ACHN (cell line): Measurements from ENCODE around the gene SCAP.
"Not testable (repeated sequence)": the region's sequence is repeated elsewhere in the genome, so short reads cannot be mapped to it uniquely, and the experiment has no call there.

ENCODE experiments used
- DNase-seq: peaks from one replicate; pipeline ENCODE4 v3.0.0-alpha.2; 2015
- in situ Hi-C: cut with HindIII; loops from 2 replicates; pipeline ENCODE4 v1.10.0; 2017; ENCODE audit warnings: low sequenced_read_pairs, low pct_ligation_motif_present, low pct_unique_long_range_greater_than_20kb

Gene SCAP

DNA sequence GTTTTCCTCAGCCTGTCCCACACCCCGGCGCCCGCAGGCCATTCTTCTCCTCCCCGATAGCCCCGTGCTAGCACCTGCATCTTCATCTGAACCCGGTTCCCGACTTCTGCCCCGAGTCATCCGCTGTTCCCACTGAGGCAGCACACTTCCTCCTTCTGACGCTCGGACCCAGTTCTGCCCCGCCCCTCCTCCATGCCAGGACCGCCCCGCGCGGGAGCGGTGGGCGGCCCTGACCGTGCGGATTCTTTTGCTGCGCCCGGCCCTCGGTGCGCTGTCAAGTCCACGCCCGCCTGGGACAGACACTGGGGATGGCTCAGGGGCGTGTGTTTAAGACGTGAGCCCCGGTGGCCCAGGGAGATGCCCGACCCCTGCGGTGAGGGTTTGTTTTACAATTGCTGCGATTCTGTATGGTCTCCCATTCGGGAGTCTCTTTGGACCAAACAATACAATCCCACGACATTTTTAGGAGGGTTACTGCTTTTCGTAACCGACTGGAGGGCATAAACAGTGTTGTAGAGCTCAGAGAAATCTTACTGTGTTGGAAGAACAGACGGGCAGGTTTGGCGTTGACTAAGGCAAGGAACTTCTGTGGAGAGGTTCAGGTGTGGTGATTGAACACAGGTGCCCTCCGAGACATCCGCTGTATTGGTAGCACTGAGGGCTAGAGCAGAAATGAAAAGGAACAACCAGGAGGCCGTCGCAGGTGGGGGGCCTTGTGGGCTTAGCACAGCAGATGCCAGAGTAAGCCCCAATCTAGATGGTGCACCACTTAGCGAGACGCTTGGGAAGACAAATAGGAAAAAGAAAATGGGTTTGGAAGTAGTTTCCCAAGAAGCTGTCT, 94.2 kb downstream of the SCAP start:
- peak; percentile 88 for DNase-seq
- in situ Hi-C loops = no loop called here

DNA sequence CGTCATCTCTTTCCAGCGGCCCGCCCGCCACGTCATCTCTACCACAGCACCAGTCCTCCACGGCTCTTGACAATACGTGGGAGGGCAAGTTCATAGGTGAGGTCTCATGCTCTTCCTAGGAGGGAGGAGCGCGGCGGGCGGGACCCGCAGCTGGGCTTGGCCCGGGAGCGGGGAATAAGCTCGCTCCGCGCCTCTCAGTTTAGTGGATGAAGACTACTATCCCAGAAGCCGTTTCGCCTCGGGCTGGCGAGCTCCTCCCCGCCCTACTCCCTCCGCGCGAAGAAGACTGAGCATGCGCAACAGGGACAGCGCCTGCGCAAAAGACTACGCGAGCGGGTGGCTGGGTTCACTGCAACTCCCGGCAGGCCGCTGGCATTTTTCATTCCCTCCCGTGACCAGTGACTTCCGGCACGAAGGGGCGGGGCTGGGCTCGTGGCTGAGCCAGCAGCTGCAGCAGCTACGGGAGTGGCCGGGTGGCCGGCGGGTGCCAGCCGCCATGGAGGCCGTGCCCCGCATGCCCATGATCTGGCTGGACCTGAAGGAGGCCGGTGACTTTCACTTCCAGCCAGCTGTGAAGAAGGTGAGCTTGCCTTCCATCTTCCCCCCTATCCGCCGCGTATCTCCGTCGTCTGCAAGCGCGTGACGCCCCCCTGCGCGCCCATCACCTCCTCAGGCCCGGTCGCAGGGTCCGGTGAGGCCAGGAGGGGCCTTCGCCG, 95.0 kb downstream of the SCAP start, which contains the start of gene PTPN23:
PTPN23 (plus strand) TSS at position 421 of the 716 bp plus-strand sequence; CDS start at position 497, 76 bp downstream.
- DNase-seq = peak; percentile 97
- in situ Hi-C loops = no loop called here

DNA sequence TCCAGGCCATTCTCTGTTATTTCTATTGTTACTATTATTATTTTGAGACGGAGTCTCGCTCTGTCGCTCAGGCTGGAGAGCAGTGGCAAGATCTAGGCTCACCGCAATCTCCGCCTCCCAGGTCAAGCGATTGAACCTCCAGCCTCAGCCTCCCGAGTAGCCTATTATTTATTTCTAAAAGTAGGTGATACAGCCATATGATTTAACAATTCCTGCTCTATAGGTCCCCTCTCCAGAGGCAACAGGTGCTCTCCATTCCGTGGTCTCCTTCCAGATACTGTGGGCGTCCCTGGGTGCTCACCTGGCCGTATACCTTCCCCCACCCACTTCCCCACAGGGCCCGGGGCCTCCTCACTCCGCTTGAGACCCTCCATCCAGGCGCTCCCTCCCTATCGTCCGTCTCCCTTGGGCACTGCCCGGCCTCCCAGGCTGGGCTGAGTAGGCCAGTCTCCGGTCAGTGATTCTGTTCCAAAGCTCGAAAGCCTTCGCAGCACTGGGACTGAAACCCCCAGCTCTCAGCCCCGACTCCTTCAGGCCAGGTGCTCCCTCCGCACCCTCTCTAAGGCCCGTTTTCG, 95.6 kb downstream of the SCAP start:
- peak; percentile 20 for DNase-seq
- in situ Hi-C loops = no loop called here

DNA sequence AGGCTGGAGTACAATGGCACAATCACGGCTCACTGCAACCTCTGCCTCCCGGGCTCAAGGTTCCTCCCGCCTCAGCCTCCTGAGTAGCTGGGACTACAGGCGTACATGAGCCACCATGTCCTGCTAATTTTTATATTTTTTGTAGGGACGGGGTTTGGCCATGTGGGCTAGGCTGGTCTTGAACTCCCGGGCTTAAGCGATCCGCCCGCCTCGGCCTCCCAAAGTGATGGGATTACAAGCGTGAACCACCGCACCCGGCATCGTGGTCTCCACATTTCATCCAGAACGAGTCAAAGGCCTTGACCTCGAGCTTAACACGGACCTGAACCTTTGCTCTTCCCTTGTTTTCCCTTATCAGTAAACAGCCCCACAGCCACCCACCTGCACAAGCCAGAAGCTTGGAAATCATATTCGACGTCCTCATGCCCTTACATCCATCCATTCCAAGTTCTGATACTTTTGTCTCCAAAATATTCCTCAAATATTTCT, 96.3 kb downstream of the SCAP start:
- no peak for DNase-seq
- in situ Hi-C loops = no loop called here

DNA sequence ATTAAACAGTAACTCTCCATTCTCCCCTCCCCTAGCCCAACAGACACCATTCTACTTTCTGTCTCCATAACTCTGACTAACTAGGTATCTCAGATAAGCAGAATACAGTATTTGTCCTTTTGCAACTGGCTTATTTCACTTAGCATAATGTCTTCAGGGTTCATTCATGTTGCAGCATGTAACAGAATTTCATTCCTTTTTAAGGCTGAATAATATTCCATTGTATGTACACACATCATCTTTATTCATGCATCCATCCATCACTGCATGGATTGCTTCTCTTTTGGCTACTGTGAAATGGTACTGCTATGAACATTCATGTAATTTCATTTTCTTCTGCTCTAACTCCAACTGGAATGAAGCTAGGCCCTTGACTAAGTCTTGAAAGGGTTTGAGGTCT, 96.9 kb downstream of the SCAP start:
- DNase-seq = no peak
- in situ Hi-C loops = no loop called here

DNA sequence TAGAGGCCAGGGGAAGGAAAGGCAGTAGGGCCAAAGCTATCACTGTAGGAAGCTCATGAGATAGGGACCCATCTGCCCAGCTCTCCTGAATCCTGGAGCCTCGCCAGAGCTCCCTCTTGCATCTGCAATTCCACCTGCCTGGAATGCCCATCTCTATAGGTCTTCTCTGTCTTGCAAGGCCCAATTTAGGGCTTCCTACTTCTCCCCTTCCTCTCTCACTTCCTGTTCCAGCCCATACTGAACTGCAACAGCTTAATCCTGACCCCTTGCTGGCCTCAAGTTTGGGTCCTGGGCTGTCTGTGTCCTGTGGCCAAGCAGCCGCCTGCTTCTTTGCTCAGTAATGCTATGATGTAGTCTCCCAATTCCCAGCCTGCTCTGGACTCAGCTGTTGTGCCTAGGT, 98.6 kb downstream of the SCAP start:
- DNase-seq = no peak
- in situ Hi-C loops = no loop called here

DNA sequence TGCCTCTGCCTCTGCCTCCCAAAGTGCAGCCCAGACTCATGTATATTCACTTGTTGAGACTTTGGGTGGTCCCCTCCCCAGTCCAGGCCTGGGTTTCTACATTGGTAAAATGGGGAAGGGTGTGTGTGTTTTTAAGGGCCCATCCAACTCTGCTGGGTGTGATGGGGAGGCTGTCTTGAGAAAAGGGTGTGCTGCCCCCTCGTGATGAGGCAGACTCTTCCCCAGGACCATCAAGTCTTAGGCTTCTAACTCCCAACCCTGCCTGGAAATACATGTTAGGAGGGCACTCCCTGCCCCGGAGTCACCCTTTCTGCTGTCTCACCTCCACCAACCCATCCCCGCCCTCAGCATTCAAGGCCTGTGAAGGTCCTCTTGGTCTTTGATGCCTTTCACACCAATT, 99.3 kb downstream of the SCAP start:
- in situ Hi-C loops = no loop called here
- no peak for DNase-seq

DNA sequence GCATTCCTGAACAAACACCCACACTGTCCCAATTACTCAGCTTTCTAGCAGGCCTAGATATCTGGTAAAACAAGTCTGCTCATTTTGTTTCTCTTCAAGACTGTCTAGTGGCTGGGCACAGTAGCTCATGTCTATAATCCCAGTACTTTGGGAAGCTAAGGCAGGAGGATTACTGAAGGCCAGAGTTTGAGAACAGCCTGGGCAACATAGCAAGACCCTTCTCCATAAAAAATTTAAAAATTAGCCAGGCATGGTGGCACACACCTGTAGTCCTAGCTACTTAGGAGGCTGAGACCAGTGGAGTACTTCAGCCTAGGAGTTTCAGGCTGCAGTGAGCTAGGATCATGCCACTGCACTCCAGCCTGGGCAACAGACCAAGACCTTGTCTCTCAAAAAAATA, 101.2 kb downstream of the SCAP start:
- in situ Hi-C loops = no loop called here

DNA sequence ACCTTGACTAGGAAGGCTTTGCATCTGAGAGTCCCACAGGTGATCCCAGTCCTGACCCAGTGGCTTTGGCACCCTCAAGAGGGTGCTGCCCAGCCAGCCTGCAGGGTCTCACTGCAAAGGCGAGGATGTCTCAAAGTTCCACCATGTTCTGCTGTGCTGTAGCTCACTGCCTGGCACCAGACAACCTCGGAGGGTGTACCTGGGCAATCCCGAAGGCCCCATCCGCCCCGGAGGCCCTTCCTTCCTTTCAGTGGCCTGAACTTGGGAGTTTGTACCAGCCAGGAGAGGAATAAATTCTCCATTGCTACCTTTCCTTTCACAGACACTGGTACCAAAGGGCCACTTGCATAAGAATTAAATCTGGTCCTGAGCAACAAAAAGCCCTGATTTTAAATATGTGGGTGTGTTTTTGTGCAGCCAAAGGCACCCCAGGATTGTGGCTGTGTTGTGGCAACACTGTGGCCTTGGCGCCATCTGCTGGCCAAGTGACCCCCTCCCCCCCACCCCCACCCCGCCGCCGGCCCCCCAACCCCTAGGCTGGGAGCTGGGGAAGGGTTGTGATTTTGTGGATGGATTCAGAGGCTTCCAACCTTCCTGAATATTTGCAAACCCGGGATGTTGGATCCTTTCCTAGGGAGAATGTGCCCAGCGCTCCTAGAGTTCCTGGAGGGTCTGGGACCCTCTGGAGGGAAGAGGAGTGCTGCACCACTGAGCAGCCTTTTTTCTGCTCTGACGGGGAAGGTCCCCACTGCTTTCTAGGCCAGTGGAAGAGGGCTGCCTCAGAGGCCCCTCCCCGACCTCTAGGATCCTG, 104.6 kb downstream of the SCAP start:
- in situ Hi-C loops = no loop called here
- DNase-seq = peak; percentile 11

More for the DNA sequence above, 101.2 kb downstream of the SCAP start:
- no peak for DNase-seq

DNA sequence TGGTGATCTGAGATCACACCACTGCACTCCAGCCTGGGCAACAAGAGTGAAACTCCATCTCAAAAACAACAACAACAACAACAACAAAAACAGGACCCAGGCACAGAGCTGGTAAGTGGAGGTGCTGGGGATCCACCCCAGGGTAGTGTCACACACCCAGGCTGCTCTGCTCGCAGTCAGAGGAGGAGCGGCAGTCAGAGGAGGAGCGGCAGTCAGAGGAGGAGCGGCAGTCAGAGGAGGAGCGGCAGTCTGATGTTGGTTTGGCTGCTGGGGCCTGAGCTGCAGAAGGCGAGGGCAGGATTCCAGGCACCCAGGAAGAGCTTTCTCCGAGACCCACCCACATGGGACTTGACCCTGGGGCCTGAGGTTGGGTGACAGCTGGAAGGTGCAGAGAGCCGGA, 105.7 kb downstream of the SCAP start:
- DNase-seq = not testable (repeated sequence)

DNA sequence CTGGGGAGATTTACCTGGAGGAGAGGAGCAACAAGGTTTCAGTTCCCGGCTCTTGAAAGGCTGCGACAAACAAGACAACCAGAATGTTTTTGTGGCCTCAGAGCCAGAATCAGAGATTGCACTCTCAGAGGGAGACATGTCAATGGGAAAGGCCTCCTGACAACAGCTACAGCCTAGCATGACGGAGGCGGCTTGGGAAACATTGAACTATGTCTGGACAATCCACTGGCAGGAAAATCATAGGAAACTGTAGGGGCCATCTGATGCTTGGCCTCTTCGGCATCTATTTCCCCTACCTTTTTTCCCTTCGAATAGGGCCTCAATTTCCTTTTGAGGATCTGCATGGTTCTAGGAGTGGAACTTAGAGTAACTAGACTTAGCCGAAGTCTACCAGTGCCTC, 108.1 kb downstream of the SCAP start:
- no peak for DNase-seq
- in situ Hi-C loops = no loop called here

More for the DNA sequence above, 105.7 kb downstream of the SCAP start:
- in situ Hi-C loops = not testable (repeated sequence)

DNA sequence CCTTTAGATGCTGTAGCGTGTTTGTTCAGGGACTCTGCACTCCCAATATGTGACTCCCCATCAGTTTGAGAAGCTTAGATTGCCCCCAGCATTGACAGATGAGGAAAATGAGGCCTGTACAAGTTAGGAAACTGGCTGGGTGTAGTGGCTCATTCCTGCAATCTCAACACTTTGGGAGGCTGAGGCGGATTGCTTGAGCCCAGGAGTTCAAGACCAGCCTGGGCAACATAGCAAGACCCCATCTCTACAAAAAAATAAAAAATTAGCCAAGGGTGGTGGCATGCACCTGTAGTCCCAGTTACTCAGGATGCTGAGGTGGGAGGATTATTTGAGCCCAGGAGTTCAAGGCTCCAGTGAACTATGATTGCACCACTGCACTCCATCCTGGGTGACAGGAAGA, 108.9 kb downstream of the SCAP start:
- no peak for DNase-seq
- in situ Hi-C loops = no loop called here

DNA sequence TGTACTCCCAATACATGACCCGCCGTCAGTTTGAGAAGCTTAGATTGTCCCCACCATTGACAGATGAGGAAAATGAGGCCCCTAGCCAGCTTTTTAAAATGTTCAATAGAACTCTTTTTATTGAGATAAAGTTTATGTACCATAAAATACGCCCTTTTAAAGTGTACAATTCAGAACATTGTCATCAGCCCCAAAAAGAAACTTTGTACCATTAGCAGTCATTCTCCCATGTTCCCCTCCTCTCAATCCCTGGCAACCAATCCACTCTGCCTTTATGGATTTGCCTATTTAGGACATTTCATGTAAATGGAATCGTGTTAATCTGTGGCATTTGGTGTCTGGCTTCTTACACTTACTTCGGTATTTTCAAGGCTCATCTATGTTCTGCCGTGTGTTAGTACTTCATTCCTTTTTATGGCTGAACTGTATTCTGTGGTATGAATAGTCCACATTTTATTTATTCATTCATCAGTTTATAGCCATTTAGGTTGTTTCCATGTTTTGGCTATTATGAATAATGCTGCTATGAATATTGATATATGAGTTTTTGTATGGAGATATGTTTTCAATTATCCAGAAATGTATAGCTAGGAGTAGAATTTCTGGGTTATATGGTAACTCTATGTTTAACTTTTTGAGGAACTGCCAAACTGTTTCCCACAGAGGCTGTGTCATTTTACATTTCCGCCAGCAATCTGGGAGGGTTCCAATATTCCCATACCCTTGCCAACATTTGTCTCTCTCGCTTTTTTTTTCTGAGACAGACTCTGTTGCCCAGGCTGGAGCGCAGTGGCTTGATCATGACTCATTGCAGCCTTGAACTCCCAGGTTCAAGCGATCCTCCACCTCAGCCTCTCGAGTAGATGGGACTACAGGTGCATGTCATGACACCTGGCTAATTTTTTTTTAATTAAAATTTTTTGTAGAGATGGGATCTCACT, 110.3 kb downstream of the SCAP start:
- in situ Hi-C loops = no loop called here
- DNase-seq = peak; percentile 21
